H1 (cell line): Measurements from ENCODE around the gene ZNF143. TPM values are rescaled to one million over a fixed set of nuclear protein-coding genes. Genes with fewer than 3 reads are reported as not detected.
A peak's percentile ranks its signal among the peaks of the same experiment; 100 is the strongest.

Experiments
- CTCF ChIA-PET: fragments of 300-600 bp; sonication (Branson Sonifier 250); formaldehyde crosslinking; loops from one replicate; lab custom pipeline; 2021; ENCODE audit not compliant: partially characterized antibody; lab: Charles Lee
- POLR2A ChIA-PET: fragments of 300-600 bp; sonication (Branson Sonifier 250); formaldehyde crosslinking; loops from one replicate; lab custom pipeline; 2021; ENCODE audit warnings: inconsistent platforms; ENCODE audit not compliant: partially characterized antibody; lab: Charles Lee
- DNase-seq, 2 experiments: peaks; one replicate each; pipeline versions ENCODE4 v3.0.0 to v3.0.0-alpha.2; 2010 to 2022; ENCODE audit warnings: low spot score in 2 of 2, low read depth in 1 of 2, mixed read lengths in 1 of 2
- FAIRE-seq: peaks from 2 replicates; lab custom pipeline; 2011; peaks lifted over from hg19 to GRCh38; lab: Jason Lieb, UNC
- H2AFZ ChIP-seq: 2 replicates; pipeline ENCODE4 v1.8.1; 2012; ENCODE audit warnings: low read length, inconsistent platforms
- H2AK5ac ChIP-seq: 2 replicates; pipeline ENCODE4 v1.6.1; 2013; ENCODE audit warnings: low read depth, low read length
- H2BK120ac ChIP-seq: replicated peaks from 2 replicates; pipeline ENCODE3; 2013; ENCODE audit warnings: low read depth, low read length, inconsistent platforms
- H2BK12ac ChIP-seq: 2 replicates; pipeline ENCODE4 v1.6.1; 2013; ENCODE audit warnings: low read depth, low read length
- H2BK15ac ChIP-seq: 2 replicates; pipeline ENCODE4 v1.6.1; 2013; ENCODE audit warnings: low read length
- H2BK20ac ChIP-seq: 2 replicates; pipeline ENCODE4 v1.6.1; 2013; ENCODE audit warnings: low read length
- H2BK5ac ChIP-seq: 2 replicates; pipeline ENCODE4 v1.6.1; 2013; ENCODE audit warnings: low read depth, low read length
- H3K14ac ChIP-seq: 2 replicates; pipeline ENCODE4 v1.6.1; 2013; ENCODE audit warnings: inconsistent platforms; ENCODE audit not compliant: insufficient read length
- H3K18ac ChIP-seq: 2 replicates; pipeline ENCODE4 v1.6.1; 2013; ENCODE audit warnings: low read length; ENCODE audit errors: extremely low read depth
- H3K23ac ChIP-seq: 2 replicates; pipeline ENCODE4 v1.6.1; 2013; ENCODE audit warnings: inconsistent platforms; ENCODE audit not compliant: insufficient read length
- H3K23me2 ChIP-seq: 2 replicates; pipeline ENCODE4 v1.6.1; 2013; ENCODE audit warnings: low read depth, low read length
- H3K27ac ChIP-seq: 2 replicates; pipeline ENCODE4 v1.6.1; 2011; ENCODE audit warnings: low read depth, low read length, inconsistent platforms
- H3K27me3 ChIP-seq, 4 experiments: replicated peaks in 1 of 4; 1 replicate in 1 of 4; 2 replicates in 3 of 4; pipeline versions ENCODE4 v1.6.1 to v1.8.1; 2011 to 2013; ENCODE audit warnings: low read length in 3 of 4, mild to moderate bottlenecking in 3 of 4, inconsistent platforms in 2 of 4, mixed read lengths in 2 of 4, moderate library complexity in 1 of 4; ENCODE audit not compliant: control insufficient read depth in 3 of 4, insufficient read depth in 3 of 4; ENCODE audit errors: extremely low read depth in 1 of 4
- H3K36me3 ChIP-seq, 4 experiments: 2 replicates each; pipeline versions ENCODE4 v1.6.1 to v1.8.1; 2011 to 2013; ENCODE audit warnings: mild to moderate bottlenecking in 4 of 4, low read length in 3 of 4, moderate library complexity in 2 of 4, control low read depth in 1 of 4, inconsistent platforms in 1 of 4; ENCODE audit not compliant: insufficient read depth in 4 of 4, control insufficient read depth in 2 of 4
- H3K4ac ChIP-seq: replicated peaks from 2 replicates; pipeline ENCODE3; 2013; ENCODE audit warnings: low read length, low read depth, mixed read lengths, inconsistent platforms; ENCODE audit not compliant: insufficient read length
- H3K4me1 ChIP-seq, 4 experiments: replicated peaks in 1 of 4; 1 replicate in 1 of 4; 2 replicates in 3 of 4; pipeline versions ENCODE4 v1.6.1 to v1.8.1; 2011 to 2013; ENCODE audit warnings: low read length in 3 of 4, inconsistent platforms in 2 of 4, mixed read lengths in 1 of 4; ENCODE audit not compliant: insufficient read depth in 4 of 4, control insufficient read depth in 3 of 4
- H3K4me2 ChIP-seq, 2 experiments: 2 replicates each; pipeline versions ENCODE4 v1.6.1 to v1.8.1; 2011 to 2013; ENCODE audit warnings: low read depth in 2 of 2, low read length in 2 of 2, control low read depth in 1 of 2, inconsistent platforms in 1 of 2, mild to moderate bottlenecking in 1 of 2; ENCODE audit not compliant: insufficient read depth in 1 of 2
- H3K4me3 ChIP-seq, 4 experiments: fragments of 200-600, 300-600 bp in 1 of 4; sonication (generic), shearing (Covaris generic), sonication (Bioruptor Twin) in 1 of 4; 2 replicates each; pipeline versions ENCODE4 v1.5.1 to v1.8.1; 2011 to 2016; ENCODE audit warnings: low read length in 4 of 4, low read depth in 3 of 4, control low read depth in 2 of 4, inconsistent platforms in 2 of 4, mild to moderate bottlenecking in 2 of 4, mixed read lengths in 1 of 4, moderate library complexity in 1 of 4; ENCODE audit not compliant: insufficient read depth in 2 of 4; ENCODE audit errors: extremely low read depth in 1 of 4
- H3K56ac ChIP-seq: replicated peaks from 2 replicates; pipeline ENCODE3; 2013; ENCODE audit warnings: low read depth, mild to moderate bottlenecking, mixed read lengths, low read length, inconsistent platforms; ENCODE audit not compliant: insufficient read length
- H3K79me1 ChIP-seq: 2 replicates; pipeline ENCODE4 v1.6.1; 2013; ENCODE audit warnings: low read depth, low read length, control low read depth
- H3K79me2 ChIP-seq, 2 experiments: 2 replicates each; pipeline versions ENCODE4 v1.6.1 to v1.8.1; 2012 to 2013; ENCODE audit warnings: low read length in 2 of 2, mild to moderate bottlenecking in 2 of 2, inconsistent platforms in 1 of 2; ENCODE audit not compliant: insufficient read depth in 2 of 2, control insufficient read depth in 1 of 2
- H3K9ac ChIP-seq, 4 experiments: replicated peaks in 1 of 4; 1 replicate in 1 of 4; 2 replicates in 3 of 4; pipeline versions ENCODE4 v1.6.1 to v1.8.1; 2011 to 2013; ENCODE audit warnings: low read depth in 3 of 4, low read length in 3 of 4, control low read depth in 2 of 4, mild to moderate bottlenecking in 2 of 4, moderate library complexity in 2 of 4, inconsistent platforms in 1 of 4; ENCODE audit errors: extremely low read depth in 1 of 4
- H3K9me3 ChIP-seq, 2 experiments: 2 replicates each; pipeline versions ENCODE4 v1.6.1 to v1.8.1; 2012 to 2013; ENCODE audit warnings: mild to moderate bottlenecking in 2 of 2, moderate library complexity in 2 of 2, control low read depth in 1 of 2, inconsistent platforms in 1 of 2, low read depth in 1 of 2, low read length in 1 of 2, mixed read lengths in 1 of 2; ENCODE audit not compliant: insufficient read depth in 2 of 2
- H4K20me1 ChIP-seq, 2 experiments: replicated peaks in 1 of 2; 2 replicates each; pipeline versions ENCODE3 to v1.8.1; 2011 to 2013; ENCODE audit warnings: inconsistent platforms in 2 of 2, low read length in 2 of 2, mild to moderate bottlenecking in 1 of 2; ENCODE audit not compliant: insufficient read depth in 2 of 2, control insufficient read depth in 1 of 2
- H4K5ac ChIP-seq: 2 replicates; pipeline ENCODE4 v1.6.1; 2013; ENCODE audit warnings: low read length, low read depth, mixed read lengths, inconsistent platforms; ENCODE audit not compliant: insufficient read length
- H4K8ac ChIP-seq: 2 replicates; pipeline ENCODE4 v1.8.0; 2013; ENCODE audit warnings: mild to moderate bottlenecking, moderate library complexity, low read length, inconsistent platforms; ENCODE audit not compliant: insufficient read depth; ENCODE audit errors: extremely low read depth
- H4K91ac ChIP-seq: replicated peaks from 2 replicates; pipeline ENCODE3; 2013; ENCODE audit warnings: low read length, mixed read lengths, inconsistent platforms; ENCODE audit not compliant: insufficient read length
- EGR1 ChIP-seq: IDR thresholded peaks from 2 replicates; pipeline ENCODE4 v1.6.1; 2011; ENCODE audit warnings: low read depth, low read length, borderline replicate concordance
- WGBS, 2 experiments: shearing (Covaris generic) in 1 of 2; methylation state at CpG; one replicate each; pipeline versions ENCODE4 v1.1.6 to v1.1.7; 2013 to 2015; ENCODE audit warnings: low lambda C conversion rate in 2 of 2, mixed read lengths in 2 of 2, inconsistent platforms in 1 of 2, low coverage in 1 of 2, missing lambda C conversion rate in 1 of 2; ENCODE audit not compliant: insufficient replicate concordance in 2 of 2, insufficient coverage in 1 of 2, insufficient read length in 1 of 2; ENCODE audit errors: extremely low coverage in 1 of 2, missing lambda C conversion rate in 1 of 2; 5-methylcytosine and 5-hydroxymethylcytosine counted together
- polyA plus RNA-seq, 7 experiments: library from polyadenylated mRNA; depleted of rRNA in 3 of 7; stranded (reverse) in 5 of 7; unstranded in 2 of 7; fragments of >200 nt in 5 of 7; fragments of 200-250 nt in 2 of 7; gene quantifications; 1 replicate in 5 of 7; 2 replicates in 1 of 7; 4 replicates in 1 of 7; pipeline versions ENCODE4 v1.2.1 to v1.2.3, GENCODE V29; 2011 to 2013; ENCODE audit warnings: missing spikeins in 2 of 7, mixed read lengths in 2 of 7
- total RNA-seq: library from RNA; stranded (reverse); fragmentation: NEBNext Ultra II Directional; extraction: Animal tissue kit (Norgen Biotek cat#: 25700); gene quantifications from 2 replicates; pipeline ENCODE4 v1.2.1, GENCODE V29; 2021

ZNF143 gene
- total and polyA plus RNA-seq, 2 of the 8 experiments (the other 6 are each of a cell fraction or from before 2014, with no cell fraction given), result 43.0 to 69.2 TPM

DNA sequence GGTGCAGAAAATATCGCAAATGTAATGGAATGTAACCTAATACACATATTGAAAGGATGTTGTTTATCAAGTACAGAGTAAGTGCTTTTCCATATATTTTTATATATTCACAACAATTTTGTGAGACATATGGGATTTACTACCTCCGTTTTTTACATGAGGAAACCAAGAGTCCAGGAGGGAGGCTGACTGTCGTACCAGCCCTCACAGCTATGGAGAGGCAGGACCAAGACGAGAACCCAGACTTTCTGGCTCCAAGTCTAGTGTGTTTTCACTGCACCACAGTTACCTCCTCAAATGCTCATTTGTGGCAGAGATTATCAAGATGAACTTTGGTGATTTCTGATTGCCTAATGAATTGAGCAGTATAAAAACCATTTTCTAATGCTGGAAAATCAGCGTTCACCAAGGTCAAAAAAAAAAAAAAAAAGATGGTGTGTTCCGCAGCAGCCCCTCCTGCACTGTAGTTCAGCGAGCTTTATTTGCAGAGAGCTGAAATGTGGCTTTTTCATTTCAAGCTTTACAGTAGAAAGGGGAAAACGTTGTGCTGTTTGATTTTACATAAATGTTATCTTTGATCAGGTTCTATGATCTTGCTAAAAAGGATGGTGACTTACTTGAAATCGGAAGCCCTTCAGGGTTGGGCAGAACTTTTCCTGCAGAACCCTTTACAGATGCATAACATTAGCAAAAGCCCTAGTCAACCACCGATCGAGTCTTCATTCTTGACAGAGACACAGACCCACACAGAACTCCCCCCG, 67.9 kb downstream of the ZNF143 start:
- H3K36me3 ChIP-seq, result peaks cover 2 to 19% (median 4%) of the 10 kb centered on the region in 4 experiments; a peak in 6 of 8 replicates
- H3K4me1 ChIP-seq, result peaks cover 2 to 7% (median 4%) of the 10 kb centered on the region in 4 experiments; a peak in 5 of 7 replicates
- no peaks in the 10 kb centered on the region for H3K27me3 ChIP-seq
- no peak overlapping the region for H2BK20ac ChIP-seq
- H2AK5ac ChIP-seq, result no peak overlapping the region
- H3K56ac ChIP-seq, result no peak overlapping the region
- H3K4me2 ChIP-seq, result no peak overlapping the region
- no peak overlapping the region for H2AFZ ChIP-seq
- no peak overlapping the region for H2BK12ac ChIP-seq
- DNase-seq, result peak in 1 of 2 experiments; percentile 29
- WGBS, 2 experiments, result 90% methylated on average over 11 of the region's 12 CpGs; no CpG with 5 or more reads in 1 of the 2 experiments
- H3K4me3 ChIP-seq, result no peak overlapping the region
- no peak overlapping the region for H3K18ac ChIP-seq
- ChIA-PET POLR2A (interaction anchor here (0.9 to 2.5 kb wide), 4 partner anchors 15 to 84 kb away, joined by 3 to 12 read pairs (median 4); partner anchors contain the start of genes WEE1 and ZNF143), CTCF (interaction anchor here (0.7 to 1.4 kb wide), 4 partner anchors 10 to 180 kb away, joined by 3 to 5 read pairs (median 4); no protein-coding TSS in a partner anchor)
- no peaks in the 10 kb centered on the region for H3K9me3 ChIP-seq
- no peak for FAIRE-seq
- H3K27ac ChIP-seq, result no peak overlapping the region
- H4K8ac ChIP-seq, result no peak overlapping the region
- H3K4ac ChIP-seq, result no peak overlapping the region
- no peak overlapping the region for H2BK120ac ChIP-seq
- no peak overlapping the region for H3K9ac ChIP-seq
- H2BK15ac ChIP-seq, result no peak overlapping the region
- TF ChIP-seq EGR1, result no peak
- H4K91ac ChIP-seq, result no peak overlapping the region
- no peak overlapping the region for H2BK5ac ChIP-seq
- no peak overlapping the region for H3K14ac ChIP-seq
- H3K79me1 ChIP-seq, result no peaks in the 10 kb centered on the region
- H3K23me2 ChIP-seq, result no peaks in the 10 kb centered on the region
- no peaks in the 10 kb centered on the region for H3K79me2 ChIP-seq
- no peak overlapping the region for H4K5ac ChIP-seq
- H3K23ac ChIP-seq, result no peak overlapping the region
- H4K20me1 ChIP-seq, result no peaks in the 10 kb centered on the region
